MM.1S (cell line): Measurements from ENCODE around the gene LIN7A.

Experiments
- CTCF ChIP-seq: fragments of 300-600 bp; sonication (generic); IDR thresholded peaks from 2 replicates; pipeline ENCODE4 v1.5.1; 2016; ENCODE audit warnings: antibody characterized with exemption, low read length, mixed read lengths
- EZH2 ChIP-seq: fragments of 300-600 bp; sonication (generic); optimal IDR thresholded peaks from 2 replicates; pipeline ENCODE3; 2017; ENCODE audit warnings: low read depth, mild to moderate bottlenecking, antibody characterized with exemption, low read length, mixed read lengths

DNA sequence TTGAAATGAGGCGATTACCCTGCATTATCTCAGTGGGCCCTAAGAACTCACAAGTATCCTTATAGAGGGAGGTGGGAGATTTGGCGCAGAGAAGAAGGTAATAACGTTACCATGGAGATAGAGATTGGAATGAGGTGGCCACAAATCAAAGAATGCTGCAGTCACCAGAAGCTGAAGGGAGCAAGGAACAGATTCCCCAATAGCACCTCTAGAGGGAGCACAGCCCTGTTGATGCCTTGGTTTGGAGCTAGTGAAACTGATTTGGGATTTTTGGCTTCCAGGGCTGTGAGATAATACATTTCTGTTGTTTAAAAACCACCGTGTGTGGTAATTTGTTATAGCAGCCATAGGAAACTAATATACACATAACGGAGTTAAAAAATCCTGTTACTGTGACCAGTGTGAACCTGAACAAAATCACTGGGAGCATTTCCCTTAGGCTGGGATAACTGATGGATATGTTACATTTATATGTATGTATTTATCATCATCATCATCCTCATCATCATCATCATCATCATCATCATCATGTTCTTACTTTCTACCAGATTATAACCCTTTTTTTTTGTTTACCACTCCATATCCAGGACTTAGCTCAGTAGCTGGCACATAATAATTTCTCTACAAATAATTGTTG lies 100.3 kb downstream of the LIN7A start:
- TF ChIP-seq CTCF (peak; percentile 70), EZH2 (no peak)
